Measurements from ENCODE around the gene TBXT. TPM values are rescaled to one million over a fixed set of nuclear protein-coding genes. Genes with fewer than 3 reads are reported as not detected.
"Not testable (repeated sequence)": the region's sequence is repeated elsewhere in the genome, so short reads cannot be mapped to it uniquely, and the experiment has no call there.

TBXT gene
- total and polyA plus RNA-seq, 8 donors, result not detected

DNA sequence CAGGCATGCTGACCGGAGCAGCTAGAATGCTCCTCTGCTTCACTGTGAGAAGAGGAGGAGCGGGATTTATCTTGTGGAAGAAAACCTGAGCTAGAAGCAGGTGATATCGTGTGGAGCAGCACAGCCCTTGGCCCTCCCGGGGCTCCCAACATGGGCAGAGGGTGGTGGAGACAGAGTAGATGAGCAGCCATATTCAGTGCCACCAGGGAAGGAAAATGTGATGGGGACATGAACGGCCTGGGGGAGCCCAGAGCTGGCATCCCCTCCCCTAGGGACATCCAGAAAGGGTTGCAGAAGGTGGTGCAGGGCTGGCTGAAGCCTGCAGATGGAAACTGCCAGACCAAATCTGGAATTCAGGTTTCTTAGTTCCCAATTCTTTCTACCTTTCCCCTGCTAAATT, 24.9 kb upstream of the TBXT start:
- intact Hi-C loops (cut with DNase I; ENCODE audit: low total_unique reads), result no loop called here
- Histone ChIP-seq H3K4me3 (no peak overlapping the region), H3K9me3 (no peaks in the 10 kb centered on the region), H3K27ac (no peak overlapping the region), H3K36me3 (no peaks in the 10 kb centered on the region), H3K4me1 (peaks cover 0 to 15% (median 10%) of the 10 kb centered on the region in 4 donors), H3K27me3 (no peaks in the 10 kb centered on the region)
- TF ChIP-seq POLR2A (IDR thresholded peaks at IDR 0.05) (no peak), POLR2AphosphoS5 (IDR thresholded peaks at IDR 0.05) (no peak), EP300 (IDR thresholded peaks at IDR 0.05) (no peak)
- TF ChIP-seq, protein P1, sequence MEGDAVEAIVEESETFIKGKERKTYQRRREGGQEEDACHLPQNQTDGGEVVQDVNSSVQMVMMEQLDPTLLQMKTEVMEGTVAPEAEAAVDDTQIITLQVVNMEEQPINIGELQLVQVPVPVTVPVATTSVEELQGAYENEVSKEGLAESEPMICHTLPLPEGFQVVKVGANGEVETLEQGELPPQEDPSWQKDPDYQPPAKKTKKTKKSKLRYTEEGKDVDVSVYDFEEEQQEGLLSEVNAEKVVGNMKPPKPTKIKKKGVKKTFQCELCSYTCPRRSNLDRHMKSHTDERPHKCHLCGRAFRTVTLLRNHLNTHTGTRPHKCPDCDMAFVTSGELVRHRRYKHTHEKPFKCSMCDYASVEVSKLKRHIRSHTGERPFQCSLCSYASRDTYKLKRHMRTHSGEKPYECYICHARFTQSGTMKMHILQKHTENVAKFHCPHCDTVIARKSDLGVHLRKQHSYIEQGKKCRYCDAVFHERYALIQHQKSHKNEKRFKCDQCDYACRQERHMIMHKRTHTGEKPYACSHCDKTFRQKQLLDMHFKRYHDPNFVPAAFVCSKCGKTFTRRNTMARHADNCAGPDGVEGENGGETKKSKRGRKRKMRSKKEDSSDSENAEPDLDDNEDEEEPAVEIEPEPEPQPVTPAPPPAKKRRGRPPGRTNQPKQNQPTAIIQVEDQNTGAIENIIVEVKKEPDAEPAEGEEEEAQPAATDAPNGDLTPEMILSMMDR (IDR thresholded peaks at IDR 0.05), result no peak
- DNase-seq, result no peak
- WGBS, 5 donors, result 73 to 86% (median 82%) methylated on average over 5 of the region's 5 CpGs

DNA sequence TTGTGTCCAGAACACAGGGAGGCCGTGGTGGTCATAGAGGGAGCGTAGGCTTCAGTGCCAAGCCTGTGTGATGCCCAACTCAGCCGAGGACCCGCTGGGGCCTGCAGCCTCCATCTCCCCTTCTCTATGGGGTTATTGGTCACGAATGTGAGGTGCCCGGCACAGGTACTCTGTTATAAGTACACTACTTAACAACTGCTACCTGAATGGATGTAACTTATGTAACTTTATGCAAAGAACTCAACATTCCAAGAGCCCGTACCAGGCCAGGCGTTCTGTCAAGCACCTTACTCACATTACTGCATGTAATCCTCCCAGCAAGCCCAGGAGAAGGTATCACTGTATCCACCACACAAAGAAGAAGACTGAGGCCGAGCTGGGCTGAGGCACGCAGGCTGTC, 24.5 kb upstream of the TBXT start:
- no peaks in the 10 kb centered on the region for H3K36me3 ChIP-seq
- no peak overlapping the region for H3K27ac ChIP-seq
- no peak for DNase-seq
- H3K4me1 ChIP-seq, result peaks cover 0 to 15% (median 10%) of the 10 kb centered on the region in 4 donors
- intact Hi-C loops (cut with DNase I; ENCODE audit: low total_unique reads), result no loop called here
- 90 to 96% (median 92%) methylated on average over 10 of the region's 10 CpGs for WGBS, 5 donors
- H3K9me3 ChIP-seq, result peaks cover 0 to 2% (median 0%) of the 10 kb centered on the region in 4 donors
- H3K4me3 ChIP-seq, result no peak overlapping the region
- TF ChIP-seq POLR2AphosphoS5 (IDR thresholded peaks at IDR 0.05) (no peak), EP300 (IDR thresholded peaks at IDR 0.05) (no peak), POLR2A (IDR thresholded peaks at IDR 0.05) (no peak)
- no peaks in the 10 kb centered on the region for H3K27me3 ChIP-seq

DNA sequence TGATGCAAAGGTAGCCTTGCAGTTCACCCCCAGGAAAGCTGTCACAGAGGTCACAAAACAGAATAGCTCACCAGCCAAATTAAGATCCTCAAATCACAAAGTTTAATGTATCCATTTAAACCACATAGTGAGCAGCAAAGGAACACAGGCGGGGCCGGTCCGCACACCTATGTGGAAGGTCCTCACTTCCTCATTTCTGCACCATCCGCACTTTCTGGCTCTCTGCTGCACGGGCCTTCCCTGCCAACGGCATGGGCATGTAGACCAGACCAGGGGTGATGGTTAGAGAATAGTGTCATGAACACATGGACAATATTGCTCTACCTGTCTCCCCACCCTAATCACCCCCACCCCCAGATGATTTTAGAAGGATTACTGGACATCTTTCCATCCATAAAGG, 12.1 kb upstream of the TBXT start:
- WGBS, 5 donors, result 68 to 83% (median 78%) methylated on average over 6 of the region's 6 CpGs
- TF ChIP-seq EP300 (IDR thresholded peaks at IDR 0.05) (no peak), POLR2A (IDR thresholded peaks at IDR 0.05) (no peak), POLR2AphosphoS5 (IDR thresholded peaks at IDR 0.05) (no peak)
- TF ChIP-seq, protein P1 (IDR thresholded peaks at IDR 0.05), result no peak
- DNase-seq, result no peak
- no peaks in the 10 kb centered on the region for H3K36me3 ChIP-seq
- intact Hi-C loops (cut with DNase I; ENCODE audit: low total_unique reads), result no loop called here
- peaks cover 0 to 21% (median 0%) of the 10 kb centered on the region in 3 donors for H3K27me3 ChIP-seq
- no peaks in the 10 kb centered on the region for H3K4me1 ChIP-seq
- no peak overlapping the region for H3K4me3 ChIP-seq
- H3K27ac ChIP-seq, result no peak overlapping the region
- no peaks in the 10 kb centered on the region for H3K9me3 ChIP-seq

DNA sequence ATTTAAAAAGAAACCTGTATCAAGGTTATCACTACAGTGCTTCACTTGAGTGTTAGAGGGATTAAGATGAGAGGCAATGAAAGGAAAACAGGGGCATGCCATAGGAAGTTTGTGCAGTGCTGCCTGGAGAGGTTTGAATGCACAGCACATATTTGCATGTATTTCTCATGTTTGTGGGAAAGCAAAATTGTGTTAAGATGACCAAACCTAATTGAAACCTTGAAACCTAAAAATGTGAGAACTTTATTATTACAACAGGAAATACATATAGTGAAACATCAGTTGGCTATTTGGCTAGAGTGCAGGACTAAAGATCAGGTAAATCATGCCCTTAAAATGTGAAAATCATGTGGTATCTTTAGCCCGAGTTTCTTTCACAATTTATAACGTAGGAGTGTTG, 8.5 kb upstream of the TBXT start:
- Histone ChIP-seq H3K4me3 (no peak overlapping the region), H3K36me3 (no peaks in the 10 kb centered on the region), H3K9me3 (no peaks in the 10 kb centered on the region), H3K4me1 (peaks cover 0 to 10% (median 0%) of the 10 kb centered on the region in 4 donors), H3K27me3 (peaks cover 0 to 41% (median 4%) of the 10 kb centered on the region in 3 donors), H3K27ac (no peak overlapping the region)
- intact Hi-C loops (cut with DNase I; ENCODE audit: low total_unique reads), result no loop called here
- no peak for DNase-seq
- 71 to 82% (median 76%) methylated on average over 2 of the region's 2 CpGs for WGBS, 5 donors
- TF ChIP-seq, protein P1 (IDR thresholded peaks at IDR 0.05), result no peak
- TF ChIP-seq EP300 (IDR thresholded peaks at IDR 0.05) (no peak), POLR2AphosphoS5 (IDR thresholded peaks at IDR 0.05) (no peak), POLR2A (IDR thresholded peaks at IDR 0.05) (no peak)

DNA sequence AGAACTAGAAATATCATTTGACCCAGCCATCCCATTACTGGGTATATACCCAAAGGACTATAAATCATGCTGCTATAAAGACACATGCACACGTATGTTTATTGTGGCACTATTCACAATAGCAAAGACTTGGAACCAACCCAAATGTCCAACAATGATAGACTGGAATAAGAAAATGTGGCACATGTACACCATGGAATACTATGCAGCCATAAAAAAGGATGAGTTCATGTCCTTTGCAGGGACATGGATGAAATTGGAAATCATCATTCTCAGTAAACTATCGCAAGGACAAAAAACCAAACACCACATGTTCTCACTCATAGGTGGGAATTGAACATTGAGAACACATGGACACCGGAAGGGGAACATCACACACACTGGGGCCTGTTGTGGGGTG, 7.4 kb upstream of the TBXT start:
- intact Hi-C loops (cut with DNase I; ENCODE audit: low total_unique reads); H3K4me1 ChIP-seq; H3K4me3 ChIP-seq; DNase-seq; H3K9me3 ChIP-seq; H3K27ac ChIP-seq; H3K36me3 ChIP-seq: not testable (repeated sequence)
- peaks cover 0 to 52% (median 11%) of the 10 kb centered on the region in 3 donors for H3K27me3 ChIP-seq
- WGBS, 5 donors, result 93 to 100% (median 94%) methylated on average over 2 to 3 of the region's 3 CpGs

All from stomach (tissue), 9 donors.